Stimulated activated CD4-positive, alpha-beta T cell treated with anti-CD3 and anti-CD28 coated beads, Interleukin-1b, Interleukin-23, amount 100 ng/mL, for 24 hours (primary cell): ENCODE data around the gene EPHA6.
"Not testable (repeated sequence)": the region's sequence is repeated elsewhere in the genome, so short reads cannot be mapped to it uniquely, and the experiment has no call there.

ENCODE experiments used
- DNase-seq, 4 experiments: peaks; one replicate each; pipeline ENCODE4 v3.0.0-alpha.2; 2020; ENCODE audit warnings: low read depth in 4 of 4, low spot score in 1 of 4

Gene EPHA6

GRCh38 chr3:97425002-97425401 lies 610.6 kb downstream of the EPHA6 start:
- no peak for DNase-seq

GRCh38 chr3:97430601-97431000 lies 616.2 kb downstream of the EPHA6 start:
- no peak for DNase-seq

- no peak for DNase-seq
Observed at GRCh38 chr3:97432914-97433313, 618.5 kb downstream of the EPHA6 start.

GRCh38 chr3:97438131-97438530 lies 623.7 kb downstream of the EPHA6 start:
- no peak for DNase-seq

GRCh38 chr3:97439373-97439772 lies 625.0 kb downstream of the EPHA6 start:
- DNase-seq: no peak

GRCh38 chr3:97464035-97464434 lies 649.6 kb downstream of the EPHA6 start:
- DNase-seq: no peak

- DNase-seq: no peak
Observed at GRCh38 chr3:97470481-97470880, 656.1 kb downstream of the EPHA6 start.

- no peak for DNase-seq
Observed at GRCh38 chr3:97479740-97480139, 665.3 kb downstream of the EPHA6 start.

GRCh38 chr3:97480696-97481289 lies 666.4 kb downstream of the EPHA6 start:
- not testable (repeated sequence) for DNase-seq

GRCh38 chr3:97481416-97481815 lies 667.0 kb downstream of the EPHA6 start:
- no peak for DNase-seq

- no peak for DNase-seq
Observed at GRCh38 chr3:97485206-97485605, 670.8 kb downstream of the EPHA6 start.

- DNase-seq: no peak
Observed at GRCh38 chr3:97487587-97487986, 673.2 kb downstream of the EPHA6 start.

GRCh38 chr3:97488741-97489140 lies 674.3 kb downstream of the EPHA6 start:
- DNase-seq: no peak

GRCh38 chr3:97495896-97496295 lies 681.5 kb downstream of the EPHA6 start:
- no peak for DNase-seq

GRCh38 chr3:97497138-97497537 lies 682.7 kb downstream of the EPHA6 start:
- DNase-seq: no peak

GRCh38 chr3:97504463-97504862 lies 690.1 kb downstream of the EPHA6 start:
- no peak for DNase-seq

- no peak for DNase-seq
Observed at GRCh38 chr3:97510795-97511194, 696.4 kb downstream of the EPHA6 start.

- no peak for DNase-seq
Observed at GRCh38 chr3:97515076-97515475, 700.7 kb downstream of the EPHA6 start.

- no peak for DNase-seq
Observed at GRCh38 chr3:97530691-97531090, 716.3 kb downstream of the EPHA6 start.

GRCh38 chr3:97547573-97547972 lies 733.2 kb downstream of the EPHA6 start:
- DNase-seq: not testable (repeated sequence)

GRCh38 chr3:97550408-97550807 lies 736.0 kb downstream of the EPHA6 start:
- DNase-seq: no peak

- DNase-seq: no peak
Observed at GRCh38 chr3:97552186-97552585, 737.8 kb downstream of the EPHA6 start.

- DNase-seq: no peak
Observed at GRCh38 chr3:97575742-97576141, 761.3 kb downstream of the EPHA6 start.

- no peak for DNase-seq
Observed at GRCh38 chr3:97576221-97576620, 761.8 kb downstream of the EPHA6 start.
